ENCODE data around the gene HCN1. TPM values are rescaled to one million over a fixed set of nuclear protein-coding genes. Genes with fewer than 3 reads are reported as not detected.

HCN1 gene
- total RNA-seq, 2 donors from 2014 or later, result 0.07 to 0.11 TPM

DNA sequence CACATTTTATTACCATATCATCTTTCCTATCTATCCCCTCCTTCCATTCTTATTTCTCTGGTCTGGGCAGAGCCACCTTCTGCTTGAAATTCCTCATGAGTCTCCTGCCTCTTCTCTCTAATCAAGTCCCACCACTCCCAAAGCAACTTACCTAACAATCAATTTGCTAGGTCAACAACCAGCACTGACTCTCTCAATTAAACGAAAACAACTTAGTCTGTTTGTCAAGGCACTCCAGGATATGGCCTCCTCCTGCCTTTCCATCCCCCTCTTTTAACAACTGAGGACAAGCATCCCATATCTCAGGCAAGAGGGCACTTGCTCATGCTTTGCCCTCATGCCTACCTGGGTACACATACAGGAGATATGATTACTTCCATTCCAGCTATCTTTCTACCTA, 47.4 kb downstream of the HCN1 start:
- H3K27ac ChIP-seq, result no peak overlapping the region
- H3K9ac ChIP-seq (ENCODE audit: low read depth in 2 of 2, low read length in 2 of 2), result no peak overlapping the region
- intact Hi-C loops (cut with DNase I), result no loop called here
- H3K27me3 ChIP-seq, result no peaks in the 10 kb centered on the region
- H3K36me3 ChIP-seq, result no peaks in the 10 kb centered on the region
- H3K4me1 ChIP-seq, result no peaks in the 10 kb centered on the region
- TF ChIP-seq, protein P1, sequence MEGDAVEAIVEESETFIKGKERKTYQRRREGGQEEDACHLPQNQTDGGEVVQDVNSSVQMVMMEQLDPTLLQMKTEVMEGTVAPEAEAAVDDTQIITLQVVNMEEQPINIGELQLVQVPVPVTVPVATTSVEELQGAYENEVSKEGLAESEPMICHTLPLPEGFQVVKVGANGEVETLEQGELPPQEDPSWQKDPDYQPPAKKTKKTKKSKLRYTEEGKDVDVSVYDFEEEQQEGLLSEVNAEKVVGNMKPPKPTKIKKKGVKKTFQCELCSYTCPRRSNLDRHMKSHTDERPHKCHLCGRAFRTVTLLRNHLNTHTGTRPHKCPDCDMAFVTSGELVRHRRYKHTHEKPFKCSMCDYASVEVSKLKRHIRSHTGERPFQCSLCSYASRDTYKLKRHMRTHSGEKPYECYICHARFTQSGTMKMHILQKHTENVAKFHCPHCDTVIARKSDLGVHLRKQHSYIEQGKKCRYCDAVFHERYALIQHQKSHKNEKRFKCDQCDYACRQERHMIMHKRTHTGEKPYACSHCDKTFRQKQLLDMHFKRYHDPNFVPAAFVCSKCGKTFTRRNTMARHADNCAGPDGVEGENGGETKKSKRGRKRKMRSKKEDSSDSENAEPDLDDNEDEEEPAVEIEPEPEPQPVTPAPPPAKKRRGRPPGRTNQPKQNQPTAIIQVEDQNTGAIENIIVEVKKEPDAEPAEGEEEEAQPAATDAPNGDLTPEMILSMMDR (IDR thresholded peaks at IDR 0.05), result no peak
- no peaks in the 10 kb centered on the region for H3K9me3 ChIP-seq
- H3K4me3 ChIP-seq, result no peak overlapping the region
- DNase-seq, result no peak

DNA sequence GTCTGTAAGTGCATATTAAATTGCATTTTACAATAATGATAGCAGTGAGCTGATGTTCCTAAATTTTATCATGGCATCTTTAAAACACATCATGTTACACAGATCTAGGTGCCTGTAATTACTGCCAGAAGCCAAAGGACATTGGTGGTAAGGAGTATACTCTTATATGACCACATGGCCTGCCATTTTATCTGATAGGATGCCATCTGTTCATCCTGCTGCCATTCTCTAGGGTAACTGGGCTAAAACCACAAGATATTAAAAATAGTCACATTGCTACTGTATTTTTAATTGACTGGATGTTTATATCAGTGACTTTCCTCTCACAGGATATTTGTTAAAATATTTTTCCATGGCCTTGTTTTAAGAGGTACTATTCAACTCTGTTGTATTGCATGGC, 53.1 kb downstream of the HCN1 start:
- Histone ChIP-seq H3K27ac (no peak overlapping the region), H3K4me1 (no peaks in the 10 kb centered on the region), H3K9me3 (no peaks in the 10 kb centered on the region), H3K4me3 (no peak overlapping the region), H3K9ac (ENCODE audit: low read depth in 2 of 2, low read length in 2 of 2) (no peak overlapping the region), H3K36me3 (no peaks in the 10 kb centered on the region), H3K27me3 (no peaks in the 10 kb centered on the region)
- TF ChIP-seq, protein P1 (IDR thresholded peaks at IDR 0.05), result no peak
- DNase-seq, result no peak
- intact Hi-C loops (cut with DNase I), result no loop called here

DNA sequence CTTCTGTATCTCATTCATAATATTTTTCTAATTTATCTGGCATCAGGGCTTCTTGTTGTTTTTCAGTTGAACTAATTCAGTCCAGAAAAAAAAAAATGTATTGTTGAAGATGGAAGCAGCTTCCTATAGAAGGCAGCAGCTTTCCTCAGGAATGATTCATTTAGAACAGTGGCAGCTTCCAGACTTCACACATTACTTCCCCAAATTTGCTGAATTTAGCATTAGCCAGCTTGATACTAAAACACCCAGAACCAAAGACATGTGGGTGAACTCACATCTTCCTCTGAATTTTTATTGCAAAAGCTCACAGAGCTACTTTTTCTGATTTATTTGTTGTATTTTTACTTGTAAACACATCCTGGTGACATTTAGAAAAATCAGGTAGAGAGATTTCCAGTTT, 53.8 kb downstream of the HCN1 start:
- TF ChIP-seq, protein P1 (IDR thresholded peaks at IDR 0.05), result no peak
- Histone ChIP-seq H3K27me3 (no peaks in the 10 kb centered on the region), H3K27ac (no peak overlapping the region), H3K9ac (ENCODE audit: low read depth in 2 of 2, low read length in 2 of 2) (no peak overlapping the region), H3K9me3 (no peaks in the 10 kb centered on the region), H3K36me3 (no peaks in the 10 kb centered on the region), H3K4me3 (no peak overlapping the region), H3K4me1 (no peaks in the 10 kb centered on the region)
- no peak for DNase-seq
- intact Hi-C loops (cut with DNase I), result no loop called here

DNA sequence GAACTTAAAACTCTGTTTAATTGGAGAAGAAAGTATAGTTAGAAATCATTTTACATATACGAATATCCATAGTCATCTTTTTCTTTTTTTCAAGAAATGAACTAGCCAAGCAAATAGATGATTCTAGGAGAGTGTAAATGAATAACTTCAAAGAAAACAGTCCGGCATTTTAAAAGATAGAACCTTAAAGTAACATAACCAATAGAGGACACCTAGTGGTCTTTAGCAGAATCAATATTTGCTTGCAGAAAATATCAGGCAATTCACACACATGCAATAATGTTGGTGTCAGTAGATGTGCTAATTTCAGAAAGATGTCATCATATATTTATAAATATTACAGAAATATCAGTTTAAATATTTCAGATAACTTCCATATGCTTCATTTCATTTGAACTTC, 57.1 kb downstream of the HCN1 start:
- Histone ChIP-seq H3K36me3 (no peaks in the 10 kb centered on the region), H3K4me1 (no peaks in the 10 kb centered on the region), H3K4me3 (no peak overlapping the region), H3K9me3 (no peaks in the 10 kb centered on the region), H3K9ac (ENCODE audit: low read depth in 2 of 2, low read length in 2 of 2) (no peak overlapping the region), H3K27me3 (no peaks in the 10 kb centered on the region), H3K27ac (no peak overlapping the region)
- DNase-seq, result no peak
- TF ChIP-seq, protein P1 (IDR thresholded peaks at IDR 0.05), result no peak
- intact Hi-C loops (cut with DNase I), result no loop called here

DNA sequence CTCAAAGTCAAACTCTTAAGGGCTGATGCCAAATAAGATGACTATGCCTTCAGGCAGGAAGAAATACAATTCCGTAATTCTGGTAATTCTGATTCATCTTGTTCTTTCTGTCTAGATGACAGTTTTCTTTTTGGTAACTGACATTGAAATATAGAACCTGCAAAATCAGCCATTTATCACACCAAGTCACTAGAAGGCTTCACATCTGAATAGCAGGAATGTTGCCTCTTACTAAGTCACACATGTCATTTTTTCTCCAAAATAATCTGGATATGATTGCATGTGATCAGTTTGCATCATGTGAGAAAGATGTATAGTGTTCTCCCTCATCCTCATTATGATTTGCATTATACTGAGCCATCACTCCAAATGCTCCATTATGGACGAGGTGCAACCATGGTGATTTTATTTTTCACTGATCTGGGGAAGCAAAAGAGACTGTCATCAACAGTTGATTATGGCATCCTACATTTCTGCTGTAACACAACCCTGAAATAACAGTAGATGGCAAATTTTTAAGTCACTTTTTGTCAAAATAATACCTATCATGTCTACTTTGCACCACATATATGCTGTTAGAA, 69.0 kb downstream of the HCN1 start:
- intact Hi-C loops (cut with DNase I), result no loop called here
- TF ChIP-seq, protein P1 (IDR thresholded peaks at IDR 0.05), result no peak
- Histone ChIP-seq H3K36me3 (no peaks in the 10 kb centered on the region), H3K9ac (ENCODE audit: low read depth in 2 of 2, low read length in 2 of 2) (no peak overlapping the region), H3K27ac (no peak overlapping the region), H3K27me3 (no peaks in the 10 kb centered on the region), H3K4me1 (no peaks in the 10 kb centered on the region), H3K9me3 (no peaks in the 10 kb centered on the region), H3K4me3 (no peak overlapping the region)
- no peak for DNase-seq
